ENCODE results near the gene PPARG. TPM values are rescaled to one million over a fixed set of nuclear protein-coding genes. Genes with fewer than 3 reads are reported as not detected.
"Not testable (repeated sequence)": the region's sequence is repeated elsewhere in the genome, so short reads cannot be mapped to it uniquely, and the experiment has no call there.

Gene PPARG
- total and polyA plus RNA-seq, 5 donors from 2014 or later, result 0.16 to 0.64 (median 0.24) TPM; not detected in 2

DNA sequence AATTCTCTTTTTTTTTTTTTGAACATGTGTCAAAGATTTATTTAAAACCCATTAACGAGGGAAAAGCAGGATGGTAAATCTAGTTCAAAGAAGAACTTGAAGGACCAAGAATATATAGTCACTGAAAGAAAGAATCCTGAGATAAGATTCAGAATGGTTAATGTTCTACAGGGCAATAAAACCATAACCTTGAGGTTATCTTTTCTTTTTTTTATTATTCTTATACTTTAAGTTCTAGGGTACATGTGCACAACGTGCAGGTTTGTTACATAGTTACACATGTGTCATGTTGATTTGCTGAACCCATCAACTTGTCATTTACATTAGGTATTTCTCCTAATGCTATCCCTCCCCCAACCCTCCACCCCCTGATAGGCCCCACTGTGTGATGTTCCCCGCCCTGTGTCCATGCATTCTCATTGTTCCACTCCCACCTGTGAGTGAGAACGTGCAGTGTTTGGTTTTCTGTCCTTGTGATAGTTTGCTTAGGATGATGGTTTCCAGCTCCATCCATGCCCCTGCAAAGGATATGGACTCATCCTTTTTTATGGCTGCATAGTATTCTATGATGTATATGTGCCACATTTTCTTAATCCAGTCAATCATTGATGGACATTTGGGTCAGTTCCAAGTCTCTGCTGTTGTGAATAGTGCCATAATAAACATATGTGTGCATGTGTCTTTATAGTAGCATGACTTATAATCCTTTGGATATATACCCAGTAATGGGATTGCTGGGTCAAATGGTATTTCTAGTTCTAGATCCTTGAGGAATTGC is 97.8 kb downstream of the PPARG start:
- not testable (repeated sequence) for H3K27me3 ChIP-seq (ENCODE audit: control insufficient read depth, insufficient read depth, low read length)

GRCh38 chr3:12388185-12388584 is 99.3 kb downstream of the PPARG start:
- Mint-ChIP-seq H3K9me3 (peaks cover 0 to 7% (median 2%) of the 10 kb centered on the region in 7 donors), H3K27ac (no peak overlapping the region), H3K4me3 (no peak overlapping the region), H3K27me3 (peaks cover 8% of the 10 kb centered on the region), H3K36me3 (no peaks in the 10 kb centered on the region), H3K4me1 (peaks cover 4 to 28% (median 8%) of the 10 kb centered on the region in 4 donors)
- H3K4me3 ChIP-seq (ENCODE audit: low read depth, low read length), result no peak overlapping the region
- H3K4me1 ChIP-seq (ENCODE audit: control insufficient read depth, insufficient read depth, low read length, poor library complexity, severe bottlenecking), result peaks cover 6% of the 10 kb centered on the region
- DNase-seq (no peak), ATAC-seq (ENCODE audit: low read depth in 2 of 2) (no peak)
- H3K9me3 ChIP-seq (ENCODE audit: control insufficient read depth in 2 of 2, low read length in 2 of 2), result no peaks in the 10 kb centered on the region
- H3K27me3 ChIP-seq (ENCODE audit: control insufficient read depth, insufficient read depth, low read length), result no peaks in the 10 kb centered on the region
- no peaks in the 10 kb centered on the region for H3K36me3 ChIP-seq (ENCODE audit: control insufficient read depth, insufficient read depth, low read length)
- no peak overlapping the region for H3K27ac ChIP-seq (ENCODE audit: insufficient read depth, low read length, poor library complexity, severe bottlenecking)

More for the DNA sequence above, 97.8 kb downstream of the PPARG start:
- not testable (repeated sequence) for H3K27me3 Mint-ChIP-seq; H3K4me3 ChIP-seq (ENCODE audit: low read depth, low read length); H3K27ac Mint-ChIP-seq; DNase-seq; ATAC-seq (ENCODE audit: low read depth in 2 of 2); H3K9me3 Mint-ChIP-seq; H3K27ac ChIP-seq (ENCODE audit: insufficient read depth, low read length, poor library complexity, severe bottlenecking); H3K4me3 Mint-ChIP-seq; H3K36me3 ChIP-seq (ENCODE audit: control insufficient read depth, insufficient read depth, low read length); H3K36me3 Mint-ChIP-seq; H3K9me3 ChIP-seq (ENCODE audit: control insufficient read depth in 2 of 2, low read length in 2 of 2); H3K4me1 ChIP-seq (ENCODE audit: control insufficient read depth, insufficient read depth, low read length, poor library complexity, severe bottlenecking)
- H3K4me1 Mint-ChIP-seq, result peaks cover 4 to 28% (median 8%) of the 10 kb centered on the region in 4 donors

DNA sequence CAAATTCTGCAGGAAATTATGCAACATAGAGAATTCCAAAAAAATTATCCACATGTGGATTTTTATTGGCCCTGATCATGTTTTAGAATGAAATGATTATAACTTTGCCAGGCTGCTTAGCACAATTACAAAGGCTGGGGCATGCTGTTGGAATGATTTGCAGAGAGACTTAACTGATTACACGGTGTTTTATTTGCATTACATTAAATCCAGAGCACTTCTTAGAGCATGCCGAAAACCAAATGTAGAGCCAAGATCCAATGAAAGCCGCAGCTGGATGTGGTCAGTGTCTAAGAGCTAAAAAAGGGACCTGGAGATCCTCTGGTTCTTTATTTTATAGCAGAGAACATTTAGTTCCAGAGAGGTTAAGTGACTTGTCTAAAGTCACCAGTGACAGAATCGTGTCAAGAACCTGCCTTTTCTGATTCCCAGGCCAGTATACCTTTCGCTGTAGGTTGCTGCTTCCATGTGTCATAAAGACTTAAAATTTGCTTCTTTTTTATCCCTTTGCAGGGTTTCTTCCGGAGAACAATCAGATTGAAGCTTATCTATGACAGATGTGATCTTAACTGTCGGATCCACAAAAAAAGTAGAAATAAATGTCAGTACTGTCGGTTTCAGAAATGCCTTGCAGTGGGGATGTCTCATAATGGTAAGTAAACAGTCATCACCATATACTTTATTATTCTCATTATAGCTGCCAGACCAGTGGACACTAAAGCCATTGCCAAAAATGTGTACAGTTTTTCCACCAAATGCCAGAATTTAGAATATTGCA is 103.4 kb downstream of the PPARG start:
- Histone ChIP-seq H3K27ac (ENCODE audit: insufficient read depth, low read length, poor library complexity, severe bottlenecking) (no peak overlapping the region), H3K4me1 (ENCODE audit: control insufficient read depth, insufficient read depth, low read length, poor library complexity, severe bottlenecking) (peaks cover 6% of the 10 kb centered on the region), H3K9me3 (ENCODE audit: control insufficient read depth in 2 of 2, low read length in 2 of 2) (no peaks in the 10 kb centered on the region), H3K36me3 (ENCODE audit: control insufficient read depth, insufficient read depth, low read length) (no peaks in the 10 kb centered on the region), H3K27me3 (ENCODE audit: control insufficient read depth, insufficient read depth, low read length) (no peaks in the 10 kb centered on the region), H3K4me3 (ENCODE audit: low read depth, low read length) (no peak overlapping the region)
- Mint-ChIP-seq H3K27me3 (peaks cover 8% of the 10 kb centered on the region), H3K27ac (no peak overlapping the region), H3K4me3 (no peak overlapping the region), H3K9me3 (peaks cover 0 to 4% (median 0%) of the 10 kb centered on the region in 7 donors), H3K4me1 (peaks cover 5 to 24% (median 11%) of the 10 kb centered on the region in 4 donors), H3K36me3 (no peaks in the 10 kb centered on the region)
- no peak for DNase-seq
- no peak for ATAC-seq (ENCODE audit: low read depth in 2 of 2)

GRCh38 chr3:12393894-12394293 is 105.0 kb downstream of the PPARG start:
- DNase-seq (no peak), ATAC-seq (ENCODE audit: low read depth in 2 of 2) (no peak)
- no peaks in the 10 kb centered on the region for H3K36me3 Mint-ChIP-seq
- peaks cover 0 to 5% (median 0%) of the 10 kb centered on the region in 7 donors for H3K9me3 Mint-ChIP-seq
- peaks cover 5 to 19% (median 11%) of the 10 kb centered on the region in 4 donors for H3K4me1 Mint-ChIP-seq
- H3K4me3 ChIP-seq (ENCODE audit: low read depth, low read length), result no peak overlapping the region
- H3K27me3 ChIP-seq (ENCODE audit: control insufficient read depth, insufficient read depth, low read length), result no peaks in the 10 kb centered on the region
- no peaks in the 10 kb centered on the region for H3K9me3 ChIP-seq (ENCODE audit: control insufficient read depth in 2 of 2, low read length in 2 of 2)
- H3K27ac Mint-ChIP-seq, result no peak overlapping the region
- H3K27ac ChIP-seq (ENCODE audit: insufficient read depth, low read length, poor library complexity, severe bottlenecking), result no peak overlapping the region
- peaks cover 6% of the 10 kb centered on the region for H3K4me1 ChIP-seq (ENCODE audit: control insufficient read depth, insufficient read depth, low read length, poor library complexity, severe bottlenecking)
- H3K36me3 ChIP-seq (ENCODE audit: control insufficient read depth, insufficient read depth, low read length), result no peaks in the 10 kb centered on the region
- H3K4me3 Mint-ChIP-seq, result no peak overlapping the region
- H3K27me3 Mint-ChIP-seq, result peaks cover 11% of the 10 kb centered on the region

DNA sequence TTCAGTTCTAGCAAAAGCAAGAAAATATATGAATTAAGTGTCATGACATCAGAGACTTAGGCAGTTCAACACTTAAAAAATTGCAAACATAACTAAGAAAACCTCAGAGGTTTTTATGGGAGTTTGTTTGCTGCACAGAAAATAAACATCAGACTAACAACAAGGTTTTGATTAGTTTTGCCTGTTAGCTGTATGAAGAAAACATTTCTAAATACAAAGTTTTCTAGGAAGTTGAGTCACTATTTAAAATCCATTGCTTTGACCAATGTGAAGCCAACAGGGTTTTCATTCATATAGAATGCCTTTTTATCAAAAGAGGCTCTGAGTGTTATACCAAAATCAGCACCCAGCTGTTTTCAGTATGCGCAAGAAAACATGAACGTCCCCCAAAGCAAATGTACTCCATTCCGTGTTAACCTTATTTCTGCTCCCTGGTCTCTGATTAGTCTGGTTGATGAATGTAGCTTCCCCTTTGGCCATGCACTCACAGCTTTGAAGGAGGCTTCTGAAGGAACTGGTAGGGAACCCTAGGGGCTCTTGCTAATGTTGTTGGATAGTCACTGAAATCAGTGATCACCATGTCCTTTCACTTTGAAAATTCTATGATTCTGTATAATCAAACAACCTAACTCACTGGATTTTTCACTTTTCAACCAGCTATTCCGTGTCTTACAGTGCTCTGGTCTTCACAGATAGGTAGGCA is 105.8 kb downstream of the PPARG start:
- Mint-ChIP-seq H3K27ac (peak overlapping the region; percentile 22 to 75 (median 49)), H3K4me1 (peaks cover 5 to 19% (median 11%) of the 10 kb centered on the region in 4 donors), H3K9me3 (peaks cover 0 to 3% (median 0%) of the 10 kb centered on the region in 7 donors), H3K27me3 (peaks cover 16% of the 10 kb centered on the region), H3K4me3 (peak overlapping the region; percentile 48 to 94 (median 80)), H3K36me3 (no peaks in the 10 kb centered on the region)
- H3K4me1 ChIP-seq (ENCODE audit: control insufficient read depth, insufficient read depth, low read length, poor library complexity, severe bottlenecking), result peaks cover 6% of the 10 kb centered on the region
- peak in 1 of 2 donors; percentile 14 for ATAC-seq (ENCODE audit: low read depth in 2 of 2)
- DNase-seq, result no peak
- no peak overlapping the region for H3K27ac ChIP-seq (ENCODE audit: insufficient read depth, low read length, poor library complexity, severe bottlenecking)
- H3K27me3 ChIP-seq (ENCODE audit: control insufficient read depth, insufficient read depth, low read length), result no peaks in the 10 kb centered on the region
- H3K36me3 ChIP-seq (ENCODE audit: control insufficient read depth, insufficient read depth, low read length), result no peaks in the 10 kb centered on the region
- H3K4me3 ChIP-seq (ENCODE audit: low read depth, low read length), result peak overlapping the region; percentile 78
- no peaks in the 10 kb centered on the region for H3K9me3 ChIP-seq (ENCODE audit: control insufficient read depth in 2 of 2, low read length in 2 of 2)

DNA sequence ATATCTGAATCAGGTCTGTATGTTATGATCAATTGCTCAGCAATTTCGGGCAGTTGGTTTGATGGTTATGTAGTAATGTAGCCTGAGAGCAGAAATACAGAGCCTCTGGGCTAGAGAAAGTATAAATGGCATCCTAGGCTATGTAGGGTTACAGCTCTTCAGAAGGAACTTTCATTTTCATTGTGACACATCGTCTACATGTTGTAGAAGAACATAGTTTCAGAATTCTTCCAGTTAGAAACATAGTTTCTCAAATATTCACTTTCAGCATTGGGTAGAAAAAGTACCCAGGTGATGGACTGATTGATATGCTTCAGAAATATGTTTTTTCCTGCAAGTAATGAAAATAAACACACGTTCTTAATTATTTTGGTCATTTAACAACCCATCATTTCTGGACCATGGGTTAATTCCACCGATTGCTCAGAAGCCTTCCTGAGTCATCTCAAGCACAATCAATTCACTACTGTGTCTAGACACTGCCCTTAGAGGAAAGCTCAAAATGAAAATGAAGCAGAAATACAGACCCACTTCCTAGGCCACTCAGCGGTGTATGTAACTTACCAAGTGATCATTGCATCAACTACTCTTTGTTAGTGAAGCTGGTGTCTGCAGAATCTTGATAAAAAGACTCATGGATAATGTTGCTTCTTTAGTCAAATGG is 106.6 kb downstream of the PPARG start:
- H3K4me3 Mint-ChIP-seq, result peak overlapping the region; percentile 48 to 94 (median 80)
- no peak overlapping the region for H3K27ac ChIP-seq (ENCODE audit: insufficient read depth, low read length, poor library complexity, severe bottlenecking)
- H3K27me3 ChIP-seq (ENCODE audit: control insufficient read depth, insufficient read depth, low read length), result no peaks in the 10 kb centered on the region

DNA sequence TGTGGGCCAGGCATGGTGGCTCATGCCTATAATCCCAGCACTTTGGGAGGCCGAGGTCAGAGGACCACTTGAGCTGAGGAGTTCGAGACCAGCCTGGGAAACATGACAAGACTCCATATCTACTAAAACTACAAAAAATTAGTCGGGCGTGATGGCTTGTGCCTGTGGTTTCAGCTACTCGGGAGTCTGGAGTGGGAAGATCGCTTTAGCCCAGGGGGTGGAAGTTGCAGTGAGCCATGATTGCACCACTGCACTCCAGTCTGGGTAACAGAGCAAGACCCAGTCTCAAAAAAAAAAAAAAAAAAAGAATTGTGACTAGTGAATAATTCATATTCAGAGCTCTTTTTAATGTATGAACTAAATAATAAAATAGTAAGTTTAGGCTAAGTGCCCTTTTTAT is 107.6 kb downstream of the PPARG start:
- peaks cover 0 to 3% (median 0%) of the 10 kb centered on the region in 7 donors for H3K9me3 Mint-ChIP-seq
- H3K27ac Mint-ChIP-seq, result no peak overlapping the region
- H3K4me3 Mint-ChIP-seq, result no peak overlapping the region
- H3K27me3 Mint-ChIP-seq, result peaks cover 21% of the 10 kb centered on the region
- no peaks in the 10 kb centered on the region for H3K27me3 ChIP-seq (ENCODE audit: control insufficient read depth, insufficient read depth, low read length)
- H3K36me3 ChIP-seq (ENCODE audit: control insufficient read depth, insufficient read depth, low read length), result no peaks in the 10 kb centered on the region
- no peak overlapping the region for H3K4me3 ChIP-seq (ENCODE audit: low read depth, low read length)
- peaks cover 6% of the 10 kb centered on the region for H3K4me1 ChIP-seq (ENCODE audit: control insufficient read depth, insufficient read depth, low read length, poor library complexity, severe bottlenecking)
- H3K36me3 Mint-ChIP-seq, result no peaks in the 10 kb centered on the region
- ATAC-seq (ENCODE audit: low read depth in 2 of 2) (no peak), DNase-seq (no peak)
- no peak overlapping the region for H3K27ac ChIP-seq (ENCODE audit: insufficient read depth, low read length, poor library complexity, severe bottlenecking)
- H3K9me3 ChIP-seq (ENCODE audit: control insufficient read depth in 2 of 2, low read length in 2 of 2), result no peaks in the 10 kb centered on the region
- peaks cover 0 to 19% (median 11%) of the 10 kb centered on the region in 4 donors for H3K4me1 Mint-ChIP-seq

More for the DNA sequence above, 106.6 kb downstream of the PPARG start:
- Mint-ChIP-seq H3K4me1 (peaks cover 5 to 19% (median 11%) of the 10 kb centered on the region in 4 donors), H3K27me3 (peaks cover 16% of the 10 kb centered on the region), H3K36me3 (no peaks in the 10 kb centered on the region), H3K27ac (peak overlapping the region; percentile 22 to 70 (median 22)), H3K9me3 (peaks cover 0 to 3% (median 0%) of the 10 kb centered on the region in 7 donors)
- Histone ChIP-seq H3K4me3 (ENCODE audit: low read depth, low read length) (peak overlapping the region; percentile 78), H3K9me3 (ENCODE audit: control insufficient read depth in 2 of 2, low read length in 2 of 2) (no peaks in the 10 kb centered on the region), H3K4me1 (ENCODE audit: control insufficient read depth, insufficient read depth, low read length, poor library complexity, severe bottlenecking) (peaks cover 6% of the 10 kb centered on the region), H3K36me3 (ENCODE audit: control insufficient read depth, insufficient read depth, low read length) (no peaks in the 10 kb centered on the region)
- DNase-seq, result peak in 1 of 3 donors; percentile 67
- peak; percentile 63 to 65 for ATAC-seq (ENCODE audit: low read depth in 2 of 2)
